SU-DHL-6 (cell line): ENCODE results near the gene FKBP1A.

Experiments
- H2AFZ ChIP-seq: fragments of 200-600 bp; sonication (generic); 2 replicates; pipeline ENCODE4 v1.6.1; 2014; ENCODE audit warnings: low read depth, mild to moderate bottlenecking, moderate library complexity, mixed read lengths, antibody characterized with exemption, low read length; ENCODE audit not compliant: severe bottlenecking
- H3F3A ChIP-seq: fragments of 200-600 bp; shearing (Covaris generic); 2 replicates; pipeline ENCODE4 v1.6.0; 2016; ENCODE audit warnings: antibody characterized with exemption, mild to moderate bottlenecking; ENCODE audit not compliant: insufficient read depth
- H3K27ac ChIP-seq: fragments of 200-600 bp; sonication (generic); 2 replicates; pipeline ENCODE4 v1.5.1; 2016; ENCODE audit warnings: low read depth, mild to moderate bottlenecking, low read length, moderate library complexity, mixed read lengths
- H3K27me3 ChIP-seq: fragments of 200-600 bp; sonication (generic), shearing (Covaris generic); 2 replicates; pipeline ENCODE4 v1.6.0; 2014; ENCODE audit warnings: mild to moderate bottlenecking, low read length
- H3K36me3 ChIP-seq: fragments of 200-600 bp; sonication (generic); 2 replicates; pipeline ENCODE4 v1.6.1; 2014; ENCODE audit warnings: mild to moderate bottlenecking, low read length, mixed read lengths
- H3K4me2 ChIP-seq: fragments of 300-600, 200-600 bp; shearing (Covaris generic), sonication (generic); 2 replicates; pipeline ENCODE4 v1.6.0; 2014; ENCODE audit warnings: low read length, low read depth, mild to moderate bottlenecking; ENCODE audit not compliant: poor library complexity, severe bottlenecking
- H3K4me3 ChIP-seq: fragments of 200-600 bp; sonication (generic); 2 replicates; pipeline ENCODE4 v1.5.1; 2014; ENCODE audit warnings: antibody characterized with exemption, low read length, mild to moderate bottlenecking, mixed read lengths; ENCODE audit not compliant: insufficient read depth, poor library complexity, severe bottlenecking
- H3K79me2 ChIP-seq: fragments of 200-600 bp; sonication (generic); 2 replicates; pipeline ENCODE4 v1.6.1; 2014; ENCODE audit warnings: mild to moderate bottlenecking, low read length, moderate library complexity; ENCODE audit not compliant: insufficient read depth
- H3K9ac ChIP-seq: fragments of 200-600 bp; sonication (generic); 2 replicates; pipeline ENCODE4 v1.7.0; 2014; ENCODE audit warnings: mild to moderate bottlenecking, low read length
- H3K9me2 ChIP-seq: fragments of 200-600 bp; sonication (generic); replicated peaks from 2 replicates; pipeline ENCODE4 v1.6.1; 2014; ENCODE audit warnings: low read length; ENCODE audit not compliant: insufficient read depth
- H3K9me3 ChIP-seq: fragments of 200-600 bp; sonication (generic); 2 replicates; pipeline ENCODE4 v1.6.1; 2014; ENCODE audit warnings: low read length, mixed read lengths; ENCODE audit not compliant: insufficient read depth
- H4K20me1 ChIP-seq: fragments of 200-600 bp; sonication (generic); 2 replicates; pipeline ENCODE4 v1.6.1; 2014; ENCODE audit warnings: low read depth, mild to moderate bottlenecking, antibody characterized with exemption, low read length, moderate library complexity, mixed read lengths
- CTCF ChIP-seq: fragments of 200-600 bp; sonication (generic); IDR thresholded peaks from one replicate; pipeline ENCODE4 v1.5.1; 2017; ENCODE audit warnings: antibody characterized with exemption, mild to moderate bottlenecking, low read length, moderate library complexity; ENCODE audit not compliant: insufficient read depth, poor library complexity, severe bottlenecking
- EZH2phosphoT487 ChIP-seq: fragments of 200-600 bp; sonication (generic), shearing (Covaris generic); conservative IDR thresholded peaks from 2 replicates; pipeline ENCODE4 v1.6.1; 2018; ENCODE audit warnings: mild to moderate bottlenecking, antibody characterized with exemption, low read length, moderate library complexity, mixed read lengths

The FKBP1A gene

GRCh38 chr20:1438361-1438760 is 45.5 kb upstream of the FKBP1A start:
- Histone ChIP-seq H3K4me3 (no peak overlapping the region), H3K27ac (no peak overlapping the region), H3K9me2 (no peaks in the 10 kb centered on the region), H2AFZ (no peak overlapping the region), H3F3A (no peaks in the 10 kb centered on the region), H3K36me3 (no peaks in the 10 kb centered on the region), H3K4me2 (no peak overlapping the region), H3K27me3 (no peaks in the 10 kb centered on the region), H3K9me3 (no peaks in the 10 kb centered on the region), H4K20me1 (no peaks in the 10 kb centered on the region), H3K9ac (no peak overlapping the region), H3K79me2 (no peaks in the 10 kb centered on the region)
- TF ChIP-seq EZH2phosphoT487 (no peak), CTCF (no peak)

DNA sequence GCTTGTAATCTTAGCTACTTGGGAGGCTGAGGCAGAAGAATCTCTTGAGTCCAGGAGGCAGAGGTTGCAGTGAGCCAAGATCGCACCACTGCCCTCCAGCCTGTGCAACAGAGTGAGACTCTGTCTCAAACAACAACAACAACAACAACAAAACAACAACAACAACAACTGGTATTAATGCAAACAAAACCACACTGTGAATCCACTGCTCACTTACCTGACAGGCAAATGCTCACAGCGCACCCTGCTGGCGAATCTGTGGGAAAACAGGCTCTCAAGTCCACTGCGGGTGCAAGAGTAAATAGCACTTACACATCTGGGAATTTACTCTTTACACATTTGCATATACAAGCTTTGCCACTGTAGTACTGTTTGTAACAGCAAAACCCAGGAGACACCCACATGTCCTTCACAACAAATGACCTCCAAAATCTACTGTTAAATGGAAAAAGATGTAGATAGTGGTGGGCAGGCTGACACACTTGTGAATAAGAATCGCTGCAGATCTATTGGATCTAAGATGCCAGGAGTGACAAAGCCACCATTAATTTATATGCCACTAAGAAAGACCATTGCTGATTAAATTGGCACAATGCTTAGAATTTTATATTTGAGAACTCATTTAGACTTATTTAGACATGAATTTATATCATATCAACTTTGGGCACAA is 44.5 kb upstream of the FKBP1A start:
- Histone ChIP-seq H3K27me3 (no peaks in the 10 kb centered on the region), H4K20me1 (no peaks in the 10 kb centered on the region), H3K36me3 (no peaks in the 10 kb centered on the region), H3K9me3 (no peaks in the 10 kb centered on the region), H2AFZ (no peak overlapping the region), H3K79me2 (no peaks in the 10 kb centered on the region), H3F3A (no peaks in the 10 kb centered on the region), H3K9ac (no peak overlapping the region), H3K27ac (no peak overlapping the region), H3K4me2 (no peak overlapping the region), H3K9me2 (no peaks in the 10 kb centered on the region), H3K4me3 (no peak overlapping the region)
- TF ChIP-seq EZH2phosphoT487 (no peak), CTCF (peak; percentile 72)

DNA sequence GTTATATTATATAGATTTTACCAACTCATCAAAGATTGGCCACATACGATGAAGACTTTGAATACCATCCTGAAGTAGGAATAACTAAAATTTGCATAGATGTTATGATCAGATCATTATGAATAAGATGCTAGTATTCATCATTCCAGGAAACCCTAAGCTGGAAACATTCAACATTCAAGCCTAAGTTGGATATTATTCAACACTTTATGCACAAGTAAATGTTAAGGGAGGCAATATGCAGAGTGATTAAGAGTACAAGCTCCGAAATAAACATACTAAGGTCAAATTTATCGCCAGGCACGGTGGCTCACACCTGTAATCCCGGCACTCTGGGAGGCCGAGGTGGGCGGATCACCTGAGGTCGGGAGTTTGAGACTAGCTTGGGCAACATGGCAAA is 43.4 kb upstream of the FKBP1A start:
- no peak overlapping the region for H3K4me3 ChIP-seq
- H2AFZ ChIP-seq: no peak overlapping the region
- TF ChIP-seq CTCF (no peak), EZH2phosphoT487 (no peak)
- no peaks in the 10 kb centered on the region for H3K27me3 ChIP-seq
- no peak overlapping the region for H3K27ac ChIP-seq
- no peak overlapping the region for H3K9ac ChIP-seq
- H3F3A ChIP-seq: no peaks in the 10 kb centered on the region
- H3K79me2 ChIP-seq: no peaks in the 10 kb centered on the region
- H3K36me3 ChIP-seq: no peaks in the 10 kb centered on the region
- H3K4me2 ChIP-seq: no peak overlapping the region
- no peaks in the 10 kb centered on the region for H4K20me1 ChIP-seq
- H3K9me2 ChIP-seq: no peaks in the 10 kb centered on the region
- H3K9me3 ChIP-seq: no peaks in the 10 kb centered on the region
